Small intestine (tissue), 7 donors: ENCODE results near the gene RAB17. TPM values are rescaled to one million over a fixed set of nuclear protein-coding genes. Genes with fewer than 3 reads are reported as not detected.
"Not testable (repeated sequence)": the region's sequence is repeated elsewhere in the genome, so short reads cannot be mapped to it uniquely, and the experiment has no call there.

Experiments
- DNase-seq, 2 donors: peaks; one replicate each; pipeline versions ENCODE4 v3.0.0 to v3.0.0-alpha.2; 2013
- FAIRE-seq: peaks from 2 replicates; lab custom pipeline; 2012; peaks lifted over from hg19 to GRCh38; lab: Jason Lieb, UNC
- H3K27ac ChIP-seq, 3 donors: one replicate each; pipeline ENCODE4 v1.5.1; 2013; ENCODE audit warnings: low read length in 2 of 3, mild to moderate bottlenecking in 2 of 3, control low read depth in 1 of 3, inconsistent platforms in 1 of 3, low read depth in 1 of 3, moderate library complexity in 1 of 3
- H3K27me3 ChIP-seq, 3 donors: one replicate each; pipeline ENCODE4 v1.6.1; 2013; ENCODE audit warnings: low read length in 3 of 3, inconsistent platforms in 1 of 3; ENCODE audit not compliant: control insufficient read depth in 3 of 3, insufficient read depth in 3 of 3
- H3K36me3 ChIP-seq, 3 donors: one replicate each; pipeline ENCODE4 v1.6.1; 2013; ENCODE audit warnings: low read length in 3 of 3, inconsistent platforms in 1 of 3, low read depth in 1 of 3, mild to moderate bottlenecking in 1 of 3, moderate library complexity in 1 of 3; ENCODE audit not compliant: control insufficient read depth in 3 of 3, insufficient read depth in 2 of 3
- H3K4me1 ChIP-seq, 3 donors: one replicate each; pipeline ENCODE4 v1.6.1; 2013; ENCODE audit warnings: low read length in 2 of 3, inconsistent platforms in 1 of 3, low read depth in 1 of 3, mild to moderate bottlenecking in 1 of 3, moderate library complexity in 1 of 3; ENCODE audit not compliant: control insufficient read depth in 3 of 3, insufficient read depth in 2 of 3
- H3K4me3 ChIP-seq, 3 donors: one replicate each; pipeline ENCODE4 v1.5.1; 2013; ENCODE audit warnings: low read length in 3 of 3, control low read depth in 1 of 3, inconsistent platforms in 1 of 3, low read depth in 1 of 3, mild to moderate bottlenecking in 1 of 3, moderate library complexity in 1 of 3
- H3K9me3 ChIP-seq, 2 donors: one replicate each; pipeline ENCODE4 v1.6.1; 2013; ENCODE audit warnings: low read depth in 1 of 2, low read length in 1 of 2; ENCODE audit not compliant: control insufficient read depth in 2 of 2, insufficient read depth in 1 of 2
- WGBS, 3 donors: extraction: QIAGEN DNeasy Blood & Tissue Kit; methylation state at CpG; one replicate each; pipeline ENCODE4 v1.1.7; 2013; 5-methylcytosine and 5-hydroxymethylcytosine counted together
- polyA plus RNA-seq, 4 donors: library from polyadenylated mRNA; stranded (reverse) in 3 of 4; unstranded in 1 of 4; fragments of 200-250 nt in 3 of 4; fragments of 120-200 nt in 1 of 4; gene quantifications; one replicate each; pipeline versions ENCODE4 v1.2.1 to v1.2.3, GENCODE V29; 2013
- donor health status: healthy with polysubstance abuse.
- donor health status: control.
- donor health status: control.
- donor health status: Bipolar disorder and iron deficiency.
- donor health status: healthy.

RAB17 gene
- polyA plus RNA-seq, 4 donors, result 52.8 to 613 (median 354) TPM

- H3K4me1 ChIP-seq, result peaks cover 0 to 67% (median 0%) of the 10 kb centered on the region in 3 donors
- 76 to 79% (median 79%) methylated on average over 9 of the region's 9 CpGs for WGBS, 3 donors
- FAIRE-seq (no peak), DNase-seq (no peak)
- H3K9me3 ChIP-seq, result peaks cover 0 to 3% of the 10 kb centered on the region in 2 donors
- no peaks in the 10 kb centered on the region for H3K27me3 ChIP-seq
- H3K4me3 ChIP-seq, result no peak overlapping the region
- peak overlapping the region in 1 of 3 donors; percentile 8 for H3K27ac ChIP-seq
- no peaks in the 10 kb centered on the region for H3K36me3 ChIP-seq
These were observed 9.1 kb upstream of the RAB17 start for GRCh38 chr2:237599465-237600110.

- Histone ChIP-seq H3K36me3 (no peaks in the 10 kb centered on the region), H3K4me3 (no peak overlapping the region), H3K4me1 (peaks cover 0 to 68% (median 0%) of the 10 kb centered on the region in 3 donors), H3K9me3 (peaks cover 0 to 3% of the 10 kb centered on the region in 2 donors), H3K27me3 (no peaks in the 10 kb centered on the region), H3K27ac (no peak overlapping the region)
- FAIRE-seq (no peak), DNase-seq (no peak)
- WGBS, 3 donors, result 80 to 90% (median 88%) methylated on average over 14 of the region's 14 CpGs
These were observed 8.1 kb upstream of the RAB17 start for GRCh38 chr2:237598468-237599208.

GRCh38 chr2:237597196-237598145 is 6.9 kb upstream of the RAB17 start:
- Histone ChIP-seq H3K27me3 (no peaks in the 10 kb centered on the region), H3K4me1 (peaks cover 0 to 65% (median 0%) of the 10 kb centered on the region in 3 donors), H3K36me3 (peaks cover 0 to 5% (median 0%) of the 10 kb centered on the region in 3 donors), H3K9me3 (no peaks in the 10 kb centered on the region), H3K4me3 (no peak overlapping the region), H3K27ac (no peak overlapping the region)
- WGBS, 3 donors, result 87 to 94% (median 87%) methylated on average over 29 of the region's 29 CpGs
- FAIRE-seq (no peak), DNase-seq (no peak)

GRCh38 chr2:237596520-237597195 is 6.1 kb upstream of the RAB17 start:
- Histone ChIP-seq H3K36me3 (peaks cover 0 to 5% (median 0%) of the 10 kb centered on the region in 3 donors), H3K27me3 (no peaks in the 10 kb centered on the region), H3K9me3 (no peaks in the 10 kb centered on the region), H3K4me3 (no peak overlapping the region), H3K27ac (peak overlapping the region in 1 of 3 donors; percentile 34), H3K4me1 (peaks cover 0 to 65% (median 0%) of the 10 kb centered on the region in 3 donors)
- DNase-seq, result peak; percentile 58 to 65
- WGBS, 3 donors, result 81 to 85% (median 83%) methylated on average over 13 of the region's 13 CpGs
- no peak for FAIRE-seq

GRCh38 chr2:237595829-237596519 is 5.4 kb upstream of the RAB17 start:
- H3K27me3 ChIP-seq, H3K36me3 ChIP-seq, H3K9me3 ChIP-seq, FAIRE-seq, H3K4me3 ChIP-seq, DNase-seq: not testable (repeated sequence)
- WGBS, 3 donors, result 85 to 97% (median 93%) methylated on average over 5 of the region's 5 CpGs
- Histone ChIP-seq H3K27ac (peak overlapping the region in 1 of 3 donors; percentile 34), H3K4me1 (peaks cover 0 to 67% (median 0%) of the 10 kb centered on the region in 3 donors)

GRCh38 chr2:237594514-237594871 is 4.0 kb upstream of the RAB17 start:
- Histone ChIP-seq H3K36me3 (peaks cover 0 to 5% (median 0%) of the 10 kb centered on the region in 3 donors), H3K4me1 (peaks cover 0 to 57% (median 0%) of the 10 kb centered on the region in 3 donors), H3K9me3 (no peaks in the 10 kb centered on the region), H3K27ac (peak overlapping the region in 2 of 3 donors; percentile 24 to 75), H3K27me3 (no peaks in the 10 kb centered on the region), H3K4me3 (no peak overlapping the region)
- FAIRE-seq (no peak), DNase-seq (no peak)
- 50 to 64% (median 55%) methylated on average over 5 of the region's 5 CpGs for WGBS, 3 donors

GRCh38 chr2:237593596-237594320 is 3.2 kb upstream of the RAB17 start:
- FAIRE-seq (no peak), DNase-seq (no peak)
- WGBS, 3 donors, result 86 to 91% (median 90%) methylated on average over 17 of the region's 17 CpGs
- H3K27ac ChIP-seq, result peak overlapping the region in 1 of 3 donors; percentile 75
- no peaks in the 10 kb centered on the region for H3K27me3 ChIP-seq
- peaks cover 0 to 57% (median 0%) of the 10 kb centered on the region in 3 donors for H3K4me1 ChIP-seq
- peaks cover 0 to 5% (median 0%) of the 10 kb centered on the region in 3 donors for H3K36me3 ChIP-seq
- no peak overlapping the region for H3K4me3 ChIP-seq
- H3K9me3 ChIP-seq, result no peaks in the 10 kb centered on the region
